Spleen (tissue), 11 donors: ENCODE data around the gene HECW1. TPM values are rescaled to one million over a fixed set of nuclear protein-coding genes. Genes with fewer than 3 reads are reported as not detected.

Experiments
- DNase-seq: peaks from one replicate; pipeline ENCODE4 v3.0.0-alpha.2; 2020
- H3K27ac ChIP-seq, 8 donors: fragments of 200-600 bp; sonication (generic) in 7 of 8; 1 replicate in 4 of 8; 2 replicates in 4 of 8; pipeline versions ENCODE4 v1.5.0 to v1.8.0; 2016 to 2021; ENCODE audit warnings: inconsistent platforms in 4 of 8, mild to moderate bottlenecking in 4 of 8, moderate library complexity in 1 of 8
- H3K27me3 ChIP-seq, 7 donors: fragments of 200-600 bp; sonication (generic) in 6 of 7; replicated peaks in 1 of 7; 1 replicate in 4 of 7; 2 replicates in 3 of 7; pipeline versions ENCODE4 v1.5.0 to v1.8.0; 2016 to 2021; ENCODE audit warnings: inconsistent platforms in 3 of 7, mild to moderate bottlenecking in 1 of 7
- H3K36me3 ChIP-seq, 6 donors: fragments of 200-600 bp; sonication (generic) in 5 of 6; 1 replicate in 4 of 6; 2 replicates in 2 of 6; pipeline versions ENCODE4 v1.5.0 to v1.8.0; 2016 to 2021; ENCODE audit warnings: inconsistent platforms in 2 of 6
- H3K4me1 ChIP-seq, 6 donors: fragments of 200-600 bp; sonication (generic) in 5 of 6; 1 replicate in 3 of 6; 2 replicates in 3 of 6; pipeline versions ENCODE4 v1.5.0 to v1.8.0; 2016 to 2021; ENCODE audit warnings: inconsistent platforms in 3 of 6
- H3K4me3 ChIP-seq, 8 donors: fragments of 200-600 bp; sonication (generic) in 7 of 8; 1 replicate in 4 of 8; 2 replicates in 4 of 8; pipeline versions ENCODE4 v1.5.0 to v1.8.0; 2016 to 2021; ENCODE audit warnings: inconsistent platforms in 4 of 8, mild to moderate bottlenecking in 4 of 8, moderate library complexity in 2 of 8
- H3K9me3 ChIP-seq, 8 donors: fragments of 200-600 bp; sonication (generic) in 7 of 8; 1 replicate in 4 of 8; 2 replicates in 4 of 8; pipeline versions ENCODE4 v1.5.0 to v1.8.0; 2016 to 2021; ENCODE audit warnings: inconsistent platforms in 4 of 8
- CTCF ChIP-seq, 11 experiments: fragments of 200-600 bp in 7 of 11; fragments of 450-650 bp in 4 of 11; sonication (generic) in 4 of 11; IDR thresholded peaks in 8 of 11; conservative IDR thresholded peaks in 3 of 11; 1 replicate in 7 of 11; 2 replicates in 4 of 11; pipeline versions ENCODE4 v1.4.0 to v1.8.0; 2016 to 2021; ENCODE audit warnings: antibody characterized with exemption in 11 of 11, inconsistent platforms in 4 of 11, mild to moderate bottlenecking in 1 of 11
- POLR2A ChIP-seq, 3 donors: fragments of 450-650 bp; IDR thresholded peaks; one replicate each; pipeline ENCODE4 v1.5.1; 2017; ENCODE audit warnings: antibody characterized with exemption in 3 of 3, mild to moderate bottlenecking in 1 of 3
- POLR2AphosphoS5 ChIP-seq, 3 donors: sonication (generic); formaldehyde crosslinking; IDR thresholded peaks; one replicate each; pipeline ENCODE4 v1.5.1; 2017; ENCODE audit warnings: antibody characterized with exemption in 3 of 3
- WGBS, 5 donors: extraction: QIAGEN DNeasy Blood & Tissue Kit in 3 of 5; methylation state at CpG; one replicate each; pipeline versions ENCODE4 v1.1.5 to v1.1.7; 2013 to 2018; 5-methylcytosine and 5-hydroxymethylcytosine counted together
- intact Hi-C: fragments of 100-400 bp; cut with DNase I; formaldehyde crosslinking; loops from one replicate; pipeline ENCODE4 v1.15.0; 2023; ENCODE audit warnings: low total_unique reads
- polyA plus RNA-seq, 3 donors: library from polyadenylated mRNA; stranded (reverse); fragments of 200-250 nt; gene quantifications; one replicate each; pipeline ENCODE4 v1.2.1, GENCODE V29; 2013
- total RNA-seq, 7 donors: library from RNA; depleted of rRNA in 3 of 7; stranded (reverse); fragments of >200 nt in 3 of 7; fragmentation: NEBNext Ultra II Directional in 4 of 7; extraction: Animal tissue kit (Norgen Biotek cat#: 25700) in 4 of 7; gene quantifications; one replicate each; pipeline versions ENCODE4 v1.1.0 to v1.2.1, GENCODE V29; 2016 to 2021
- donor health status: healthy with polysubstance abuse.
- donor health status: DM: no; HTN: no; CAD: no; lungs with moderate emphysema.
- donor health status: DM: no; HTN: no; CAD: no.
- donor health status: Bipolar disorder and iron deficiency.
- donor health status: healthy.
- donor health status: DM: no; HTN: no; CAD: no.
- donor health status: DM: yes; HTN: yes; CAD: no.

Gene HECW1
- total and polyA plus RNA-seq, 10 donors, result 0.03 to 1.5 (median 0.40) TPM; not detected in 1

GRCh38 chr7:43198599-43199090 lies 86.2 kb downstream of the HECW1 start:
- H3K27me3 ChIP-seq, result peaks cover 0 to 29% (median 0%) of the 10 kb centered on the region in 7 donors
- no peak overlapping the region for H3K4me3 ChIP-seq
- no peak overlapping the region for H3K27ac ChIP-seq
- DNase-seq, result no peak
- no peaks in the 10 kb centered on the region for H3K9me3 ChIP-seq
- TF ChIP-seq CTCF (IDR thresholded peaks at IDR 0.05 in 8 of 11, conservative IDR thresholded peaks at IDR 0.05 in 3 of 11), result no peak
- TF ChIP-seq POLR2A (IDR thresholded peaks at IDR 0.05), result no peak
- no peak for TF ChIP-seq POLR2AphosphoS5 (IDR thresholded peaks at IDR 0.05)
- H3K36me3 ChIP-seq, result no peaks in the 10 kb centered on the region
- intact Hi-C loops, result no loop called here
- H3K4me1 ChIP-seq, result no peaks in the 10 kb centered on the region
- 69 to 82% (median 71%) methylated on average over 7 of the region's 7 CpGs for WGBS, 5 donors

GRCh38 chr7:43199371-43200160 lies 87.1 kb downstream of the HECW1 start:
- H3K4me3 ChIP-seq, result no peak overlapping the region
- H3K27ac ChIP-seq, result no peak overlapping the region
- H3K36me3 ChIP-seq, result no peaks in the 10 kb centered on the region
- no peaks in the 10 kb centered on the region for H3K9me3 ChIP-seq
- intact Hi-C loops, result no loop called here
- TF ChIP-seq POLR2AphosphoS5 (IDR thresholded peaks at IDR 0.05) (no peak), POLR2A (IDR thresholded peaks at IDR 0.05) (no peak), CTCF (IDR thresholded peaks at IDR 0.05 in 8 of 11, conservative IDR thresholded peaks at IDR 0.05 in 3 of 11) (no peak)
- peaks cover 0 to 29% (median 0%) of the 10 kb centered on the region in 7 donors for H3K27me3 ChIP-seq
- 46 to 56% (median 49%) methylated on average over 8 of the region's 8 CpGs for WGBS, 5 donors
- no peaks in the 10 kb centered on the region for H3K4me1 ChIP-seq
- no peak for DNase-seq

GRCh38 chr7:43201912-43202311 lies 89.5 kb downstream of the HECW1 start:
- peaks cover 0 to 23% (median 0%) of the 10 kb centered on the region in 7 donors for H3K27me3 ChIP-seq
- 83 to 94% (median 88%) methylated on average over 2 of the region's 2 CpGs for WGBS, 5 donors
- no peaks in the 10 kb centered on the region for H3K4me1 ChIP-seq
- H3K27ac ChIP-seq, result no peak overlapping the region
- no peak for DNase-seq
- H3K4me3 ChIP-seq, result no peak overlapping the region
- no peaks in the 10 kb centered on the region for H3K9me3 ChIP-seq
- TF ChIP-seq POLR2AphosphoS5 (IDR thresholded peaks at IDR 0.05) (no peak), CTCF (IDR thresholded peaks at IDR 0.05 in 8 of 11, conservative IDR thresholded peaks at IDR 0.05 in 3 of 11) (no peak), POLR2A (IDR thresholded peaks at IDR 0.05) (no peak)
- intact Hi-C loops, result no loop called here
- no peaks in the 10 kb centered on the region for H3K36me3 ChIP-seq

GRCh38 chr7:43204081-43204480 lies 91.6 kb downstream of the HECW1 start:
- no peaks in the 10 kb centered on the region for H3K9me3 ChIP-seq
- no peak overlapping the region for H3K4me3 ChIP-seq
- peaks cover 0 to 17% (median 0%) of the 10 kb centered on the region in 7 donors for H3K27me3 ChIP-seq
- TF ChIP-seq POLR2AphosphoS5 (IDR thresholded peaks at IDR 0.05), result no peak
- no peak for TF ChIP-seq POLR2A (IDR thresholded peaks at IDR 0.05)
- no peak for TF ChIP-seq CTCF (IDR thresholded peaks at IDR 0.05 in 8 of 11, conservative IDR thresholded peaks at IDR 0.05 in 3 of 11)
- WGBS, 5 donors, result 59 to 82% (median 63%) methylated on average over 1 of the region's 1 CpG
- intact Hi-C loops, result no loop called here
- no peaks in the 10 kb centered on the region for H3K36me3 ChIP-seq
- DNase-seq, result no peak
- H3K27ac ChIP-seq, result no peak overlapping the region
- H3K4me1 ChIP-seq, result no peaks in the 10 kb centered on the region
